NCI-H1417 treated with DMSO at 0.1 percent for 48 hours (cell line): ENCODE measurements around the gene ADAM12.
"Not testable (repeated sequence)": the region's sequence is repeated elsewhere in the genome, so short reads cannot be mapped to it uniquely, and the experiment has no call there.

Experiments used
- DNase-seq: peaks from one replicate; lab custom pipeline; 2025; lab: John Stamatoyannopoulos, UW

Gene ADAM12

GRCh38 chr10:126262233-126262838 is 125.9 kb downstream of the ADAM12 start:
- DNase-seq: no peak

GRCh38 chr10:126259760-126260479 is 128.4 kb downstream of the ADAM12 start:
- no peak for DNase-seq

- no peak for DNase-seq
These were observed 131.4 kb downstream of the ADAM12 start for GRCh38 chr10:126256864-126257263.

GRCh38 chr10:126255313-126255712 is 133.0 kb downstream of the ADAM12 start:
- no peak for DNase-seq

GRCh38 chr10:126253611-126253998 is 134.7 kb downstream of the ADAM12 start:
- no peak for DNase-seq

- no peak for DNase-seq
These were observed 135.2 kb downstream of the ADAM12 start for GRCh38 chr10:126252884-126253610.

- no peak for DNase-seq
These were observed 136.4 kb downstream of the ADAM12 start for GRCh38 chr10:126251778-126252407.

- no peak for DNase-seq
These were observed 137.6 kb downstream of the ADAM12 start for GRCh38 chr10:126250527-126251310.

- no peak for DNase-seq
These were observed 138.2 kb downstream of the ADAM12 start for GRCh38 chr10:126250045-126250444.

- no peak for DNase-seq
These were observed 140.8 kb downstream of the ADAM12 start for GRCh38 chr10:126247446-126247975.

GRCh38 chr10:126246396-126246795 is 141.9 kb downstream of the ADAM12 start:
- DNase-seq: not testable (repeated sequence)

GRCh38 chr10:126245501-126245900 is 142.8 kb downstream of the ADAM12 start:
- DNase-seq: no peak

GRCh38 chr10:126243971-126244370 is 144.3 kb downstream of the ADAM12 start:
- no peak for DNase-seq

- DNase-seq: no peak
These were observed 145.0 kb downstream of the ADAM12 start for GRCh38 chr10:126243306-126243705.

GRCh38 chr10:126242397-126243260 is 145.6 kb downstream of the ADAM12 start:
- no peak for DNase-seq

- no peak for DNase-seq
These were observed 147.8 kb downstream of the ADAM12 start for GRCh38 chr10:126240483-126240882.

- no peak for DNase-seq
These were observed 148.4 kb downstream of the ADAM12 start for GRCh38 chr10:126239844-126240243.

- no peak for DNase-seq
These were observed 152.1 kb downstream of the ADAM12 start for GRCh38 chr10:126235979-126236851.
